ENCODE results near the gene INSIG1. TPM values are rescaled to one million over a fixed set of nuclear protein-coding genes. Genes with fewer than 3 reads are reported as not detected.

INSIG1 gene
- total RNA-seq, 1 experiment from 2014 or later = 54.7 TPM

GRCh38 chr7:155291045-155291530 lies 6.6 kb upstream of the INSIG1 start (continued):
- TF ChIP-seq CEBPB (IDR thresholded peaks at IDR 0.05; ENCODE audit: low read depth) (no peak), POLR2AphosphoS5 (IDR thresholded peaks at IDR 0.05; ENCODE audit: low read depth, low read length) (peak; percentile 45; the same call in 1 of the 2 replicates), ELF1 (IDR thresholded peaks at IDR 0.05; ENCODE audit: borderline replicate concordance, low read depth) (no peak)

- no peaks in the 10 kb centered on the region for H3K27me3 ChIP-seq (ENCODE audit: insufficient read depth, low read length)
- ChIA-PET POLR2A (no interaction called here), CTCF (interaction anchor here (1.1 kb wide), 1 partner anchor 105 kb away, joined by 3 read pairs; no protein-coding TSS in a partner anchor), RAD21 (ENCODE audit: low non-redundant PET in 1 of 2, low total read pairs in 2 of 2, uncharacterized antibody in 2 of 2, unreplicated experiment in 2 of 2) (no interaction called here)
- intact Hi-C loops (cut with micrococcal nuclease) = no loop called here
- no peaks in the 10 kb centered on the region for H3K79me2 ChIP-seq (ENCODE audit: insufficient read depth, low read length)
- ATAC-seq (no peak), DNase-seq (ENCODE audit: low read depth, low spot score) (no peak)
- peaks cover 25 to 38% of the 10 kb centered on the region in 2 experiments for H3K4me1 ChIP-seq (ENCODE audit: control insufficient read depth in 1 of 2, insufficient read depth in 2 of 2, low read length in 2 of 2)
- H3K9ac ChIP-seq (ENCODE audit: low read length) = no peak overlapping the region
- no peaks in the 10 kb centered on the region for H3K9me3 ChIP-seq (ENCODE audit: control insufficient read depth in 1 of 2, insufficient read depth in 1 of 2, low read depth in 1 of 2, low read length in 2 of 2)
- BruUV-seq (replicated peaks) = no TSS peak
- H4K20me1 ChIP-seq (ENCODE audit: insufficient read depth) = no peaks in the 10 kb centered on the region
- H3K4me2 ChIP-seq (ENCODE audit: low read length) = peak overlapping the region; percentile 61
- no peak for TF ChIP-seq ELF1 (IDR thresholded peaks at IDR 0.05; ENCODE audit: borderline replicate concordance, low read depth)
- H2AFZ ChIP-seq (ENCODE audit: low read depth, low read length, poor library complexity, severe bottlenecking) = no peak overlapping the region
- H3K36me3 ChIP-seq (ENCODE audit: control insufficient read depth in 1 of 2, insufficient read depth in 2 of 2, low read length in 2 of 2) = no peaks in the 10 kb centered on the region
- H3K4me3 ChIP-seq (replicated peaks in 1 of 2; ENCODE audit: low read depth in 1 of 2, low read length in 2 of 2) = no peak overlapping the region
- H3K27ac ChIP-seq (ENCODE audit: low read depth, low read length) = no peak overlapping the region
- no peaks in the 10 kb centered on the region for H3K9me2 ChIP-seq (ENCODE audit: insufficient read depth)
Measured at GRCh38 chr7:155291729-155292128, 5.9 kb upstream of the INSIG1 start.

GRCh38 chr7:155292680-155293226 lies 4.9 kb upstream of the INSIG1 start:
- Histone ChIP-seq H3K9me3 (ENCODE audit: control insufficient read depth in 1 of 2, insufficient read depth in 1 of 2, low read depth in 1 of 2, low read length in 2 of 2) (no peaks in the 10 kb centered on the region), H3K36me3 (ENCODE audit: control insufficient read depth in 1 of 2, insufficient read depth in 2 of 2, low read length in 2 of 2) (no peaks in the 10 kb centered on the region), H3K9ac (ENCODE audit: low read length) (no peak overlapping the region), H2AFZ (ENCODE audit: low read depth, low read length, poor library complexity, severe bottlenecking) (no peak overlapping the region), H4K20me1 (ENCODE audit: insufficient read depth) (no peaks in the 10 kb centered on the region), H3K79me2 (ENCODE audit: insufficient read depth, low read length) (no peaks in the 10 kb centered on the region), H3K4me2 (ENCODE audit: low read length) (no peak overlapping the region), H3K27me3 (ENCODE audit: insufficient read depth, low read length) (no peaks in the 10 kb centered on the region), H3K9me2 (ENCODE audit: insufficient read depth) (no peaks in the 10 kb centered on the region), H3K4me1 (ENCODE audit: control insufficient read depth in 1 of 2, insufficient read depth in 2 of 2, low read length in 2 of 2) (peaks cover 25 to 44% of the 10 kb centered on the region in 2 experiments), H3K27ac (ENCODE audit: low read depth, low read length) (no peak overlapping the region), H3K4me3 (replicated peaks in 1 of 2; ENCODE audit: low read depth in 1 of 2, low read length in 2 of 2) (no peak overlapping the region)
- BruUV-seq (replicated peaks) = no TSS peak
- intact Hi-C loops (cut with micrococcal nuclease) = no loop called here
- ChIA-PET CTCF (interaction anchor here (1.1 kb wide), 1 partner anchor 104 kb away, joined by 3 read pairs; no protein-coding TSS in a partner anchor), RAD21 (ENCODE audit: low non-redundant PET in 1 of 2, low total read pairs in 2 of 2, uncharacterized antibody in 2 of 2, unreplicated experiment in 2 of 2) (no interaction called here), POLR2A (no interaction called here)
- DNase-seq (ENCODE audit: low read depth, low spot score) = no peak
- no peak for TF ChIP-seq YY1 (IDR thresholded peaks at IDR 0.05; ENCODE audit: extremely low read depth, insufficient replicate concordance, low read depth, low read length)
- TF ChIP-seq EGR1 (IDR thresholded peaks at IDR 0.05; ENCODE audit: low read depth) = no peak
- TF ChIP-seq ZBTB33 (IDR thresholded peaks at IDR 0.05; ENCODE audit: extremely low read depth, insufficient replicate concordance, low read length) = no peak
- TF ChIP-seq EZH2 (IDR thresholded peaks at IDR 0.05) = no peak
- TF ChIP-seq FOSL1 (IDR thresholded peaks at IDR 0.05; ENCODE audit: low read depth) = no peak
- no peak for TF ChIP-seq ATF3 (IDR thresholded peaks at IDR 0.05)
- no peak for TF ChIP-seq SRF (IDR thresholded peaks at IDR 0.05; ENCODE audit: low read depth)
- TF ChIP-seq POLR2AphosphoS5 (IDR thresholded peaks at IDR 0.05; ENCODE audit: low read depth, low read length) = no peak
- TF ChIP-seq EZH2phosphoT487 (IDR thresholded peaks at IDR 0.05; ENCODE audit: borderline replicate concordance) = no peak
- TF ChIP-seq TCF7L2 (IDR thresholded peaks at IDR 0.05; ENCODE audit: borderline replicate concordance, extremely low read depth, insufficient read depth, insufficient read length) = no peak
- no peak for TF ChIP-seq CBX3 (IDR thresholded peaks at IDR 0.05; ENCODE audit: low read depth)
- TF ChIP-seq JUND (IDR thresholded peaks at IDR 0.05) = no peak
- no peak for ATAC-seq

Data from HCT116 (cell line).